Liver (tissue), 9 donors: Measurements from ENCODE around the gene PHEX. TPM values are rescaled to one million over a fixed set of nuclear protein-coding genes. Genes with fewer than 3 reads are reported as not detected.

ENCODE experiments used
- DNase-seq: peaks from one replicate; pipeline ENCODE4 v3.0.0-alpha.2; 2017; ENCODE audit warnings: low spot score
- H3K27ac ChIP-seq, 2 donors: one replicate each; pipeline ENCODE4 v1.7.0; 2013; ENCODE audit warnings: inconsistent platforms in 2 of 2, low read length in 2 of 2, control low read depth in 1 of 2, low read depth in 1 of 2, mild to moderate bottlenecking in 1 of 2
- H3K27me3 ChIP-seq, 4 donors: one replicate each; pipeline versions ENCODE4 v1.6.1 to v1.7.0; 2013; ENCODE audit warnings: low read length in 3 of 4, inconsistent platforms in 1 of 4, mild to moderate bottlenecking in 1 of 4, moderate library complexity in 1 of 4; ENCODE audit not compliant: control insufficient read depth in 4 of 4, insufficient read depth in 4 of 4
- H3K36me3 ChIP-seq, 4 donors: one replicate each; pipeline versions ENCODE4 v1.6.1 to v1.7.0; 2013; ENCODE audit warnings: low read length in 3 of 4, mild to moderate bottlenecking in 3 of 4, low read depth in 1 of 4, moderate library complexity in 1 of 4; ENCODE audit not compliant: control insufficient read depth in 4 of 4, insufficient read depth in 3 of 4
- H3K4me1 ChIP-seq, 4 donors: one replicate each; pipeline versions ENCODE4 v1.6.1 to v1.7.0; 2013; ENCODE audit warnings: low read length in 3 of 4, mild to moderate bottlenecking in 3 of 4, moderate library complexity in 1 of 4; ENCODE audit not compliant: control insufficient read depth in 4 of 4, insufficient read depth in 4 of 4
- H3K4me3 ChIP-seq, 3 donors: one replicate each; pipeline versions ENCODE4 v1.6.1 to v1.7.0; 2013; ENCODE audit warnings: low read length in 3 of 3, control low read depth in 1 of 3, low read depth in 1 of 3, mild to moderate bottlenecking in 1 of 3
- H3K9ac ChIP-seq, 2 donors: one replicate each; pipeline ENCODE4 v1.7.0; 2013; ENCODE audit warnings: low read length in 2 of 2, mild to moderate bottlenecking in 2 of 2, moderate library complexity in 2 of 2, control low read depth in 1 of 2, low read depth in 1 of 2
- H3K9me3 ChIP-seq, 4 donors: one replicate each; pipeline versions ENCODE4 v1.6.1 to v1.7.0; 2013; ENCODE audit warnings: low read length in 3 of 4; ENCODE audit not compliant: control insufficient read depth in 4 of 4
- EGR1 ChIP-seq, 2 donors: IDR thresholded peaks; 2 replicates each; pipeline ENCODE4 v1.6.1; 2016 to 2018; ENCODE audit warnings: antibody characterized with exemption in 2 of 2, low read depth in 2 of 2
- FOXA1 ChIP-seq: IDR thresholded peaks from 2 replicates; pipeline ENCODE4 v1.6.1; 2016; ENCODE audit warnings: antibody characterized with exemption
- FOXA2 ChIP-seq: IDR thresholded peaks from 2 replicates; pipeline ENCODE4 v1.6.1; 2016; ENCODE audit warnings: antibody characterized with exemption
- GABPA ChIP-seq, 2 donors: IDR thresholded peaks in 1 of 2; conservative IDR thresholded peaks in 1 of 2; 2 replicates each; pipeline ENCODE4 v1.6.1; 2016; ENCODE audit warnings: antibody characterized with exemption in 2 of 2, mild to moderate bottlenecking in 1 of 2, moderate library complexity in 1 of 2
- HNF4A ChIP-seq, 2 donors: conservative IDR thresholded peaks; 2 replicates each; pipeline ENCODE4 v1.6.1; 2016; ENCODE audit warnings: antibody characterized with exemption in 2 of 2, mild to moderate bottlenecking in 2 of 2
- HNF4G ChIP-seq: IDR thresholded peaks from 2 replicates; pipeline ENCODE4 v1.6.1; 2016; ENCODE audit warnings: antibody characterized with exemption
- JUND ChIP-seq, 2 donors: IDR thresholded peaks; 2 replicates each; pipeline ENCODE4 v1.6.1; 2016; ENCODE audit warnings: antibody characterized with exemption in 2 of 2
- NR2F2 ChIP-seq: IDR thresholded peaks from 2 replicates; pipeline ENCODE4 v1.6.1; 2016; ENCODE audit warnings: antibody characterized with exemption
- RAD21 ChIP-seq, 2 donors: IDR thresholded peaks; 2 replicates each; pipeline ENCODE4 v1.6.1; 2016; ENCODE audit warnings: antibody characterized with exemption in 2 of 2, mild to moderate bottlenecking in 2 of 2
- RXRA ChIP-seq, 2 donors: IDR thresholded peaks; 2 replicates each; pipeline ENCODE4 v1.6.1; 2017 to 2018; ENCODE audit warnings: antibody characterized with exemption in 2 of 2, mild to moderate bottlenecking in 1 of 2
- SP1 ChIP-seq: IDR thresholded peaks from 2 replicates; pipeline ENCODE4 v1.6.1; 2018; ENCODE audit warnings: antibody characterized with exemption, mild to moderate bottlenecking
- TAF1 ChIP-seq: conservative IDR thresholded peaks from 2 replicates; pipeline ENCODE4 v1.6.1; 2016; ENCODE audit warnings: antibody characterized with exemption, mild to moderate bottlenecking
- YY1 ChIP-seq: IDR thresholded peaks from 2 replicates; pipeline ENCODE4 v1.6.1; 2016; ENCODE audit warnings: antibody characterized with exemption, mild to moderate bottlenecking
- WGBS: extraction: QIAGEN DNeasy Blood & Tissue Kit; methylation state at CpG from one replicate; pipeline ENCODE4 v1.1.7; 2013; 5-methylcytosine and 5-hydroxymethylcytosine counted together
- polyA plus RNA-seq, 2 donors: library from polyadenylated mRNA; stranded (reverse) in 1 of 2; unstranded in 1 of 2; fragments of 200-250 nt in 1 of 2; fragments of >200 nt in 1 of 2; fragmentation: Nextera tagmentation in 1 of 2; extraction: Ambion mirVana in 1 of 2; gene quantifications; one replicate each; pipeline versions ENCODE4 v1.2.1 to v1.2.3, GENCODE V29; 2013 to 2015
- total RNA-seq, 2 donors: library from RNA; depleted of rRNA; stranded (reverse); fragments of >200 nt; gene quantifications; one replicate each; pipeline ENCODE4 v1.2.3, GENCODE V29; 2014
- TF ChIP-seq, protein P1 (sequence below): IDR thresholded peaks from 2 replicates; pipeline ENCODE4 v1.6.1; 2016; ENCODE audit warnings: antibody characterized with exemption
- TF ChIP-seq, protein P2 (sequence below): IDR thresholded peaks from 2 replicates; pipeline ENCODE4 v1.6.1; 2016; ENCODE audit warnings: antibody characterized with exemption
- TF ChIP-seq, protein P3 (sequence below): fragments of 150-350 bp; IDR thresholded peaks from 2 replicates; pipeline ENCODE4 v1.5.1; 2017; ENCODE audit warnings: improper control_type of control experiment, low read depth, low read length; ENCODE audit not compliant: missing input control
- TF ChIP-seq, protein P4 (sequence below): IDR thresholded peaks from 2 replicates; pipeline ENCODE4 v1.6.1; 2016; ENCODE audit warnings: antibody characterized with exemption
- donor health status: healthy.
- donor health status: healthy.
- donor health status: healthy.
- donor health status: healthy.
- donor health status: healthy.

PHEX gene
- total and polyA plus RNA-seq, 4 donors: 0.01 to 0.14 (median 0.08) TPM; not detected in 1

DNA sequence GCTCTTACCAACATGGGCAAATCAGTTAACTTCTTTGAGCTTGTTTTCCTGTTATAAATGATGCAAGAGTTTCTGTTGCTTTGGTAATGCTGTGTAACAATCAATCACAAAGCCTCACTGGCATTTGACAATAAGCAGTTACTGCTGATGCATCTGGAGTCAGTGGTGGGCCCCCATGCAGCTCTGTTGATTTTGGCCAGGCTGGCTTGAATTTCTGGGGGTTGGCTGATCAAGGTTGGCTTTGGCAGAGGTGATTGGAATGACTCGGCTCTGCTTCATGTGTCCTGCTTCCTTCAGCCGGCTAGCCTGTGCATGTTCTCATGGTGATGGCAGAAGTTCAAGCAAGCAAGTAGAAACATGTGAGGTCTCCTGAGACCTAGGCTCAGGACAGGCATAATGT, 90.4 kb downstream of the PHEX start:
- Histone ChIP-seq H3K27me3 (peaks cover 0 to 3% (median 0%) of the 10 kb centered on the region in 4 donors), H3K4me3 (no peak overlapping the region), H3K36me3 (no peaks in the 10 kb centered on the region), H3K27ac (no peak overlapping the region), H3K4me1 (no peaks in the 10 kb centered on the region), H3K9me3 (no peaks in the 10 kb centered on the region), H3K9ac (no peak overlapping the region)
- WGBS: 81% methylated on average over 2 of the region's 2 CpGs
- TF ChIP-seq, protein P1, sequence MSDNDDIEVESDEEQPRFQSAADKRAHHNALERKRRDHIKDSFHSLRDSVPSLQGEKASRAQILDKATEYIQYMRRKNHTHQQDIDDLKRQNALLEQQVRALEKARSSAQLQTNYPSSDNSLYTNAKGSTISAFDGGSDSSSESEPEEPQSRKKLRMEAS: no peak
- TF ChIP-seq EGR1 (IDR thresholded peaks at IDR 0.05; ENCODE audit: low read depth in 2 of 2): no peak
- TF ChIP-seq TAF1: no peak
- TF ChIP-seq, protein P2, sequence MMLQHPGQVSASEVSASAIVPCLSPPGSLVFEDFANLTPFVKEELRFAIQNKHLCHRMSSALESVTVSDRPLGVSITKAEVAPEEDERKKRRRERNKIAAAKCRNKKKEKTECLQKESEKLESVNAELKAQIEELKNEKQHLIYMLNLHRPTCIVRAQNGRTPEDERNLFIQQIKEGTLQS: no peak
- TF ChIP-seq YY1: no peak
- TF ChIP-seq NR2F2: no peak
- TF ChIP-seq RAD21 (IDR thresholded peaks at IDR 0.05): no peak
- TF ChIP-seq RXRA (IDR thresholded peaks at IDR 0.05): no peak
- TF ChIP-seq FOXA1: no peak
- TF ChIP-seq, protein P3, sequence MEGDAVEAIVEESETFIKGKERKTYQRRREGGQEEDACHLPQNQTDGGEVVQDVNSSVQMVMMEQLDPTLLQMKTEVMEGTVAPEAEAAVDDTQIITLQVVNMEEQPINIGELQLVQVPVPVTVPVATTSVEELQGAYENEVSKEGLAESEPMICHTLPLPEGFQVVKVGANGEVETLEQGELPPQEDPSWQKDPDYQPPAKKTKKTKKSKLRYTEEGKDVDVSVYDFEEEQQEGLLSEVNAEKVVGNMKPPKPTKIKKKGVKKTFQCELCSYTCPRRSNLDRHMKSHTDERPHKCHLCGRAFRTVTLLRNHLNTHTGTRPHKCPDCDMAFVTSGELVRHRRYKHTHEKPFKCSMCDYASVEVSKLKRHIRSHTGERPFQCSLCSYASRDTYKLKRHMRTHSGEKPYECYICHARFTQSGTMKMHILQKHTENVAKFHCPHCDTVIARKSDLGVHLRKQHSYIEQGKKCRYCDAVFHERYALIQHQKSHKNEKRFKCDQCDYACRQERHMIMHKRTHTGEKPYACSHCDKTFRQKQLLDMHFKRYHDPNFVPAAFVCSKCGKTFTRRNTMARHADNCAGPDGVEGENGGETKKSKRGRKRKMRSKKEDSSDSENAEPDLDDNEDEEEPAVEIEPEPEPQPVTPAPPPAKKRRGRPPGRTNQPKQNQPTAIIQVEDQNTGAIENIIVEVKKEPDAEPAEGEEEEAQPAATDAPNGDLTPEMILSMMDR: no peak
- TF ChIP-seq HNF4G: no peak
- no peak for TF ChIP-seq FOXA2
- TF ChIP-seq JUND (IDR thresholded peaks at IDR 0.05): no peak
- TF ChIP-seq HNF4A (conservative IDR thresholded peaks at IDR 0.05): no peak
- TF ChIP-seq, protein P4, sequence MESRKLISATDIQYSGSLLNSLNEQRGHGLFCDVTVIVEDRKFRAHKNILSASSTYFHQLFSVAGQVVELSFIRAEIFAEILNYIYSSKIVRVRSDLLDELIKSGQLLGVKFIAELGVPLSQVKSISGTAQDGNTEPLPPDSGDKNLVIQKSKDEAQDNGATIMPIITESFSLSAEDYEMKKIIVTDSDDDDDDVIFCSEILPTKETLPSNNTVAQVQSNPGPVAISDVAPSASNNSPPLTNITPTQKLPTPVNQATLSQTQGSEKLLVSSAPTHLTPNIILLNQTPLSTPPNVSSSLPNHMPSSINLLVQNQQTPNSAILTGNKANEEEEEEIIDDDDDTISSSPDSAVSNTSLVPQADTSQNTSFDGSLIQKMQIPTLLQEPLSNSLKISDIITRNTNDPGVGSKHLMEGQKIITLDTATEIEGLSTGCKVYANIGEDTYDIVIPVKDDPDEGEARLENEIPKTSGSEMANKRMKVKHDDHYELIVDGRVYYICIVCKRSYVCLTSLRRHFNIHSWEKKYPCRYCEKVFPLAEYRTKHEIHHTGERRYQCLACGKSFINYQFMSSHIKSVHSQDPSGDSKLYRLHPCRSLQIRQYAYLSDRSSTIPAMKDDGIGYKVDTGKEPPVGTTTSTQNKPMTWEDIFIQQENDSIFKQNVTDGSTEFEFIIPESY: no peak
- TF ChIP-seq SP1: no peak
- TF ChIP-seq GABPA (IDR thresholded peaks at IDR 0.05 in 1 of 2, conservative IDR thresholded peaks at IDR 0.05 in 1 of 2): no peak
- no peak for DNase-seq

DNA sequence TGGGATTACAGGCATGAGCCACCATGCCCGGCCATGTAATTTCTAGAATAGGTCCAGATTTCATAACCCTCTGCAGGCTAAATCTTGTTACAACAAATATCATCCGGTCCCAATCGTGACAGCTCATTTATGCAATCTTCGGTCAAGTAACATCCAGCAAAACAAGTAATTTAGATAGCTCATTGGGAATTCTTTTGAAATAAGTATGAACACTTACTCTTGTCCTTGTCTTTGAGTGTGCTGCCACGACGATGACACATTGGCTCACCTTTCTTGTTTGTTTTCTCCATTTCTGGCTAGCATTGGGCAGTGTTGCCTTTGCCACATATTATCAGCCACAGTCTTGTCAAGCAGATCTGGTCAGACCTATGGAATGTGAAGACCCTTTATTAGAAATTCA, 92.0 kb downstream of the PHEX start:
- Histone ChIP-seq H3K27ac (no peak overlapping the region), H3K27me3 (peaks cover 0 to 3% (median 0%) of the 10 kb centered on the region in 4 donors), H3K36me3 (no peaks in the 10 kb centered on the region), H3K4me3 (no peak overlapping the region), H3K9ac (no peak overlapping the region), H3K4me1 (no peaks in the 10 kb centered on the region), H3K9me3 (no peaks in the 10 kb centered on the region)
- no peak for DNase-seq
- WGBS: 87% methylated on average over 6 of the region's 6 CpGs
- TF ChIP-seq JUND (IDR thresholded peaks at IDR 0.05) (no peak), HNF4A (conservative IDR thresholded peaks at IDR 0.05) (no peak), TAF1 (no peak), YY1 (no peak), SP1 (no peak), FOXA1 (no peak), GABPA (IDR thresholded peaks at IDR 0.05 in 1 of 2, conservative IDR thresholded peaks at IDR 0.05 in 1 of 2) (no peak), RXRA (IDR thresholded peaks at IDR 0.05) (no peak), NR2F2 (no peak), RAD21 (IDR thresholded peaks at IDR 0.05) (no peak), FOXA2 (no peak), EGR1 (IDR thresholded peaks at IDR 0.05; ENCODE audit: low read depth in 2 of 2) (no peak)
- TF ChIP-seq, protein P3: no peak
- TF ChIP-seq, protein P2: no peak
- TF ChIP-seq, protein P1: no peak
